GM12878 (cell line): Measurements from ENCODE around the gene LANCL2. TPM values are rescaled to one million over a fixed set of nuclear protein-coding genes. Genes with fewer than 3 reads are reported as not detected.

ENCODE experiments used
- ATAC-seq: fragments of 200-7000 bp; cut with Tn5 transposase; 3 replicates; pipeline ENCODE4 v1.9.1; 2020; ENCODE audit warnings: mild to moderate bottlenecking, moderate library complexity
- BruUV-seq: library from RNA; stranded (reverse); fragments of 400-500 nt; replicated peaks from 2 replicates; lab custom pipeline; 2021; lab: Mats Ljungman, UMichigan
- CTCF ChIA-PET: fragments of 300-600 bp; sonication (Branson Sonifier 250); formaldehyde crosslinking; extraction: SDS; loops from one replicate; lab custom pipeline; 2021; ENCODE audit warnings: inconsistent platforms; lab: Yijun Ruan, JAX
- POLR2A ChIA-PET: fragments of 350-600 bp; formaldehyde crosslinking; extraction: SDS; loops from one replicate; lab custom pipeline; 2021; ENCODE audit warnings: inconsistent platforms; lab: Charles Lee
- RAD21 ChIA-PET: fragments of 300-600 bp; sonication (Branson Sonifier 250); formaldehyde crosslinking; loops from one replicate; lab custom pipeline; 2023; ENCODE audit warnings: antibody characterized with exemption; ENCODE audit not compliant: unreplicated experiment; lab: Charles Lee
- SMC1A ChIA-PET: fragments of 300-600 bp; sonication (Branson Sonifier 250); formaldehyde crosslinking; loops from one replicate; lab custom pipeline; 2023; ENCODE audit not compliant: unreplicated experiment, uncharacterized antibody; lab: Charles Lee
- DNase-seq: peaks from one replicate; pipeline ENCODE4 v3.0.0-alpha.2; 2011; ENCODE audit warnings: low read depth, low spot score
- FAIRE-seq: peaks from 3 replicates; lab custom pipeline; 2011; peaks lifted over from hg19 to GRCh38; lab: Jason Lieb, UNC
- H2AFZ ChIP-seq: 2 replicates; pipeline ENCODE4 v1.6.0; 2011; ENCODE audit warnings: low read depth, low read length, control low read depth; ENCODE audit not compliant: control insufficient read depth
- H3K27ac ChIP-seq: 2 replicates; pipeline ENCODE4 v1.5.1; 2011; ENCODE audit warnings: control low read depth; ENCODE audit not compliant: control insufficient read depth, insufficient read depth
- H3K27me3 ChIP-seq, 2 experiments: replicated peaks in 1 of 2; 2 replicates each; pipeline versions ENCODE4 v1.6.0 to v1.6.1; 2011; ENCODE audit warnings: low read length in 1 of 2; ENCODE audit not compliant: control insufficient read depth in 2 of 2, insufficient read depth in 2 of 2
- H3K36me3 ChIP-seq, 2 experiments: 2 replicates each; pipeline ENCODE4 v1.5.1; 2011; ENCODE audit warnings: low read length in 1 of 2; ENCODE audit not compliant: control insufficient read depth in 2 of 2, insufficient read depth in 2 of 2
- H3K4me1 ChIP-seq: 2 replicates; pipeline ENCODE4 v1.6.1; 2011; ENCODE audit warnings: mild to moderate bottlenecking, low read length, moderate library complexity, mixed read lengths; ENCODE audit not compliant: control insufficient read depth, insufficient read depth
- H3K4me2 ChIP-seq: 2 replicates; pipeline ENCODE4 v1.6.0; 2011; ENCODE audit warnings: control low read depth; ENCODE audit not compliant: control insufficient read depth, insufficient read depth
- H3K4me3 ChIP-seq: fragments of 200-600 bp; sonication (generic); 2 replicates; pipeline ENCODE4 v1.5.1; 2016
- H3K79me2 ChIP-seq: 2 replicates; pipeline ENCODE4 v1.6.0; 2011; ENCODE audit warnings: low read length; ENCODE audit not compliant: control insufficient read depth, insufficient read depth
- H3K9ac ChIP-seq: 2 replicates; pipeline ENCODE4 v1.8.0; 2011; ENCODE audit warnings: low read length, control low read depth, mixed read lengths; ENCODE audit not compliant: control insufficient read depth, insufficient read depth
- H3K9me3 ChIP-seq: replicated peaks from 3 replicates; pipeline ENCODE4 v1.5.1; 2011; ENCODE audit warnings: mild to moderate bottlenecking, low read length; ENCODE audit not compliant: control insufficient read depth, insufficient read depth
- H4K20me1 ChIP-seq: 2 replicates; pipeline ENCODE4 v1.6.0; 2011; ENCODE audit not compliant: control insufficient read depth, insufficient read depth
- BRCA1 ChIP-seq: IDR thresholded peaks from 2 replicates; pipeline ENCODE4 v1.6.1; 2011; ENCODE audit warnings: low read depth, low read length, improper control_type of control experiment
- IKZF1 ChIP-seq: fragments of 450-650 bp; conservative IDR thresholded peaks from 2 replicates; pipeline ENCODE4 v1.6.1; 2017; ENCODE audit warnings: antibody characterized with exemption, mild to moderate bottlenecking
- PBX3 ChIP-seq: IDR thresholded peaks from 2 replicates; pipeline ENCODE4 v1.6.1; 2011; ENCODE audit warnings: mild to moderate bottlenecking, low read depth, low read length, moderate library complexity; ENCODE audit not compliant: insufficient replicate concordance
- PRDM15 ChIP-seq: fragments of 450-650 bp; formaldehyde crosslinking; IDR thresholded peaks from 2 replicates; pipeline ENCODE4 v1.4.0; 2020; ENCODE audit warnings: mild to moderate bottlenecking, moderate library complexity
- RUNX3 ChIP-seq: IDR thresholded peaks from 2 replicates; pipeline ENCODE4 v1.6.1; 2012; ENCODE audit warnings: low read length, inconsistent platforms
- SMARCA5 ChIP-seq: fragments of 450-650 bp; IDR thresholded peaks from 2 replicates; pipeline ENCODE4 v1.6.1; 2017; ENCODE audit warnings: mild to moderate bottlenecking
- WRNIP1 ChIP-seq: IDR thresholded peaks from 2 replicates; pipeline ENCODE4 v1.6.1; 2011; ENCODE audit warnings: low read depth, low read length, improper control_type of control experiment, borderline replicate concordance
- ZBTB40 ChIP-seq: fragments of 450-650 bp; IDR thresholded peaks from 2 replicates; pipeline ENCODE4 v1.6.1; 2016; ENCODE audit warnings: mild to moderate bottlenecking, moderate library complexity, borderline replicate concordance
- ZSCAN29 ChIP-seq: fragments of 450-650 bp; IDR thresholded peaks from 2 replicates; pipeline ENCODE4 v1.6.1; 2017; ENCODE audit warnings: mild to moderate bottlenecking, moderate library complexity
- WGBS: methylation state at CpG from one replicate; pipeline ENCODE4 v1.1.6; 2016; ENCODE audit warnings: low lambda C conversion rate; ENCODE audit not compliant: insufficient replicate concordance, insufficient coverage; ENCODE audit errors: missing lambda C conversion rate; 5-methylcytosine and 5-hydroxymethylcytosine counted together
- in situ Hi-C: fragments of 300-500 bp; cut with MboI; formaldehyde crosslinking; loops from 9 replicates; pipeline ENCODE4 v1.14.3; 2018; ENCODE audit warnings: mixed read lengths
- intact Hi-C: fragments of 100-400 bp; cut with micrococcal nuclease; formaldehyde crosslinking; loops from one replicate; pipeline ENCODE4 v1.14.2; 2022; ENCODE audit not compliant: unreplicated experiment
- polyA plus RNA-seq, 11 experiments: library from polyadenylated mRNA; depleted of rRNA in 4 of 11; unstranded in 6 of 11; stranded (reverse) in 5 of 11; fragments of >200 nt; fragmentation: Nextera tagmentation in 4 of 11; fragmentation: Illumina TruSeq in 1 of 11; extraction: Ambion mirVana in 4 of 11; extraction: Trizol in 1 of 11; gene quantifications; 1 replicate in 1 of 11; 2 replicates in 10 of 11; pipeline versions ENCODE4 v1.2.1 to v1.2.3, GENCODE V29; 2011 to 2016; ENCODE audit warnings: inconsistent platforms in 2 of 11, missing spikeins in 2 of 11, low read depth in 1 of 11
- total RNA-seq, 4 experiments: library from RNA; depleted of rRNA in 3 of 4; stranded (reverse); fragments of >200 nt in 3 of 4; fragmentation: Illumina TruSeq in 1 of 4; extraction: Trizol in 1 of 4; gene quantifications; 2 replicates each; pipeline versions ENCODE4 v1.2.1 to v1.2.3, GENCODE V29; 2013 to 2021

LANCL2 gene
- total and polyA plus RNA-seq, 10 of the 15 experiments (the other 5 are each of a cell fraction or from before 2014, with no cell fraction given) = 8.1 to 28.6 (median 16.4) TPM

DNA sequence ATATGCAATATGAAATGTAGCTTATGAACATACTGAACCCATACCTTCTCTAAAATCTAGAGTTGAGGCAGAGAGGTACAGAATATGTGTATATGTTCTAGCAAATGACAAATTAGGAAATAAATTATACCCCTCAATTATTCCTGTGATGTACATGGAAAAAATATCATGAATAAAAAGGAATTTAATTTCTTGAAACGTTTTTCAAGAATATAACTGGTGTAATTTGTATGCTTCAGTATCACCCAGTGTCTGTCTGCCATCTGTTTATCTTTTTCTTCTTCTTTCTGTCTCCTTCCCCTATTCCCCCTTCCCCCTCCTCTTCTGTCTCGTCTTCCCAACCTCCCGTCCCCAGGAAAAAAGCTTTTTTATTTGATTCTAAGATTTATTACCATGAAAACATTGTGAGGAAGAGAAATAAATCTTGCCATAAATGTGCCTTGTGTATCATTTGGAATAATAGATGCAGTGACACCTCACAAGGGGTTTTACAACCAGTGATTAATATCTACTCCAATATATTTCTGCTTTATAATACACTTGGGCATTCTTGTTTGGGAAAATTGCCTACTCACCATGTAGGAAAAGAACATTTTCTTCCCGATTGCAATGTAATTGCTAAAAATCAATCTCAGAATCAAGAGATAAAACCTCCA lies 12.2 kb downstream of the LANCL2 start:
- H2AFZ ChIP-seq = no peak overlapping the region
- POLR2A ChIA-PET = interaction anchor here (0.9 kb wide), 1 partner anchor 18 kb away, joined by 3 read pairs; no protein-coding TSS in a partner anchor
- no peak for FAIRE-seq
- in situ Hi-C loops (no loop called here), intact Hi-C loops (no loop called here)
- DNase-seq = no peak
- no peak overlapping the region for H3K9ac ChIP-seq
- no peak overlapping the region for H3K4me2 ChIP-seq
- H3K4me3 ChIP-seq = no peak overlapping the region
- no peaks in the 10 kb centered on the region; the same call in 2 of the 3 replicates for H3K9me3 ChIP-seq
- H3K27me3 ChIP-seq = no peaks in the 10 kb centered on the region
- H3K36me3 ChIP-seq = no peaks in the 10 kb centered on the region
- no peak overlapping the region for H3K27ac ChIP-seq
- H3K4me1 ChIP-seq = peaks cover 12% of the 10 kb centered on the region
- WGBS = 70% methylated on average over 4 of the region's 4 CpGs
- CTCF ChIA-PET = no interaction called here
- SMC1A ChIA-PET = interaction anchor here (0.8 to 1.0 kb wide), 2 partner anchors 68 to 588 kb away, joined by 3 read pairs; no protein-coding TSS in a partner anchor
- no peak for ATAC-seq
- H3K79me2 ChIP-seq = peaks cover 4% of the 10 kb centered on the region
- no peaks in the 10 kb centered on the region for H4K20me1 ChIP-seq
- BruUV-seq = no TSS peak
- TF ChIP-seq BRCA1 = no peak
- no peak for TF ChIP-seq WRNIP1
- no peak for TF ChIP-seq ZBTB40
- no peak for TF ChIP-seq RUNX3
- TF ChIP-seq ZSCAN29 = no peak
- TF ChIP-seq PBX3 = no peak
- TF ChIP-seq IKZF1 = no peak
- TF ChIP-seq SMARCA5 = no peak
- TF ChIP-seq PRDM15 = no peak
- RAD21 ChIA-PET = no interaction called here
